ENCODE measurements around the gene BCAP31. TPM values are rescaled to one million over a fixed set of nuclear protein-coding genes. Genes with fewer than 3 reads are reported as not detected.
"Not testable (repeated sequence)": the region's sequence is repeated elsewhere in the genome, so short reads cannot be mapped to it uniquely, and the experiment has no call there.

BCAP31 gene
- total RNA-seq, 1 experiment from 2014 or later: 311 TPM

DNA sequence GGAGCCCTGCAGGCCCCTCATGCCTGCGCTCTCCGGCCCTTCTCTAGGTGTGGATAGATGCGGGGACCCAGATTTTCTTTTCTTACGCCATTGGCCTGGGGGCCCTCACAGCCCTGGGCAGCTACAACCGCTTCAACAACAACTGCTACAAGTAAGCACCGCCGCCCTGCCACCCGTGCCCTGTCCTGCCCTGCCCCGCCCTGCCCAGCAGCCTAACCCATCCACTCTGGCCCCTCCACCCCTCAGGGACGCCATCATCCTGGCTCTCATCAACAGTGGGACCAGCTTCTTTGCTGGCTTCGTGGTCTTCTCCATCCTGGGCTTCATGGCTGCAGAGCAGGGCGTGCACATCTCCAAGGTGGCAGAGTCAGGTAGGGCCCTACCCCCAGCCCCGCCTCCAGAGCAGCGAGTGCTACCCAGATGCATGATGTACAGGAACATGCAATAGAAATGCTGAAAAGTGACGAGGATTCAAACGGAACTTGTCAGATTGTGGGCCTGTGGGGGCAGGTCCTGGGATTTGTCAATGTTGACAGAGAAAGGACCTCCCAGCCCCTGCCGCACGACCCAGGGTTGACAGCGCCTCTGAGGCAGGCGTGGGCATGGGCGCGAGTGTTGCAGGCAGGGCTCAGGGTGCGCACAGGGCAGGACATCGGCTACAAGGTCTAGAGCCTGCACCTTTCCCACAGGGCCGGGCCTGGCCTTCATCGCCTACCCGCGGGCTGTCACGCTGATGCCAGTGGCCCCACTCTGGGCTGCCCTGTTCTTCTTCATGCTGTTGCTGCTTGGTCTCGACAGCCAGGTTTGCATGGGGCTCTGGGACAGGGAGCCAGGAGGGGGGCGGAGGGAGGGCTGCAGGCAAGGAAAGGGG lies 30.7 kb downstream of the BCAP31 start:
- no peaks in the 10 kb centered on the region for H3K36me3 ChIP-seq
- no peak overlapping the region for H3K4me3 ChIP-seq
- no peaks in the 10 kb centered on the region for H3K27me3 ChIP-seq
- DNase-seq: no peak
- H3K9me3 ChIP-seq: no peaks in the 10 kb centered on the region

DNA sequence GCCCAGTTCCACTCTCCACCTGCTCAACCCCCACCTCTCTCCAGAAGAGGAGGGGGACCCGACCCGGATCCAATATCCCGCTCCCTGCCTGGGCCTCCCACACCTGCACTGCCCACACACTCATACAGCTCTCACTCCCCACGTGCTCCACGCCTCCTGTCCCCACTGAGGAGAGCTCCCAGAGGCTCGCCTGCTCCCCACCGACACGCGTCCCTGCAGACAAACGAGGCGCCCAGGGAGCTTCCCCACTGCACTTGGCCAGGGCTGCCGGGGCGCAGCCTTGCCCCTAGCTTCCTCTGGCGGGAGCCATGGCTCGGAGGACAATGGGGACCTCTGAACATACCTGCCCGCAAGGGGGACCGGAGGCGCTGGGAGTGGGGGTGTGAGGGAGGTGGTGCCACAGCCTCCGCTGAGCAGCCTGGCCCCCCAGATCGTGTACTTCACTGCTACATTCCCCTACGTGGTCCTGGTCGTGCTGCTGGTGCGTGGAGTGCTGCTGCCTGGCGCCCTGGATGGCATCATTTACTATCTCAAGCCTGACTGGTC lies 31.5 kb downstream of the BCAP31 start:
- no peaks in the 10 kb centered on the region for H3K27me3 ChIP-seq
- H3K36me3 ChIP-seq: no peaks in the 10 kb centered on the region
- no peaks in the 10 kb centered on the region for H3K9me3 ChIP-seq
- H3K4me3 ChIP-seq: no peak overlapping the region
- DNase-seq: no peak

DNA sequence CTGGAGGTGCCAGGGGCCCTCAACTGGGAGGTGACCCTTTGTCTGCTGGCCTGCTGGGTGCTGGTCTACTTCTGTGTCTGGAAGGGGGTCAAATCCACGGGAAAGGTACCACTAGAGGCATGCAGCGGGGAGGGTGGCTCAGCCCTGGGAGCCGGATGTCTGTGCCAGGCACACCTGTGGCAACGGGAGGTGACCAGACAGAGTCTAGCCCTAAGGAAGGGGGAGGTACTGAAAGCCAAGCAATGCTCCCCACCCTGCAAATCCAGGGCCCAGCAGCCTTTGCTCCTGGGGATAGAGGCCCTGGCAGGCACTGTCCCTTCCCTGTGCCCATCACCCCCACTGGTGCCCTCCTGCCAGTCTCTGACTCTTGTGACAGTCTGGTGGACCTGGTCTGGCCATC lies 32.2 kb downstream of the BCAP31 start:
- Histone ChIP-seq H3K4me3 (no peak overlapping the region), H3K27me3 (no peaks in the 10 kb centered on the region), H3K9me3 (no peaks in the 10 kb centered on the region), H3K36me3 (no peaks in the 10 kb centered on the region)
- no peak for DNase-seq

DNA sequence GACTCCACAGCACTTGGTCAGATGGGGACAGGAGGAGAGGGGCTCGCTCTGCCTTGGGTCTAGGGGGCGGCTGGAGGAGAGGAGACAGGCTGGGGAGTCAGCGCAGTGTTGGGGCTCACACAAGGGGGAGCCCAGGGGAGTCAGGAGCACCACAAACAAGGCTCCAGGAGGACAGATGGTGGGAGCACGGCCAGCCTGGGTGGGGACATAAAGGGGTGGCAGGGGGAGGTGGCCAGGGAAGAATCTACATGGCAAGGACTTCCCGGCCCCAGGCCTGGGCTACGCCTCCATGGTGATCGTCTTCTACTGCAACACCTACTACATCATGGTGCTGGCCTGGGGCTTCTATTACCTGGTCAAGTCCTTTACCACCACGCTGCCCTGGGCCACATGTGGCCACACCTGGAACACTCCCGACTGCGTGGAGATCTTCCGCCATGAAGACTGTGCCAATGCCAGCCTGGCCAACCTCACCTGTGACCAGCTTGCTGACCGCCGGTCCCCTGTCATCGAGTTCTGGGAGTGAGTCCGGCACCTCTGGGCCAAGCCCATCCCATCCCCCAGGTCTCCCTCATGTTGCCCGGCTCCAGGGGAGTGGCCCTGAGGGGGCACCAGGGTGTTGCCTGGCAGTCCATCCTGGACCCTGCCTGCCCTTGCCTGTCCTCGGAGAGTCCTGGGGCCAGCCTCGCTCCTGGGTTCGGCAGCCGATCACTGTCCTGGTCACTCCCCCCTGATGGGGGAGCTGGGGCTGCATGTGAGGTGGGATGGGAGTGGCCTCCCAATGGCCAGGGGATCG lies 33.0 kb downstream of the BCAP31 start:
- not testable (repeated sequence) for H3K9me3 ChIP-seq, DNase-seq, H3K36me3 ChIP-seq, H3K4me3 ChIP-seq, H3K27me3 ChIP-seq

- no peak for DNase-seq
- Histone ChIP-seq H3K9me3 (no peaks in the 10 kb centered on the region), H3K27me3 (no peaks in the 10 kb centered on the region), H3K36me3 (no peaks in the 10 kb centered on the region), H3K4me3 (no peak overlapping the region)
These were observed 33.7 kb downstream of the BCAP31 start for GRCh38 chrX:153690466-153690865.

DNA sequence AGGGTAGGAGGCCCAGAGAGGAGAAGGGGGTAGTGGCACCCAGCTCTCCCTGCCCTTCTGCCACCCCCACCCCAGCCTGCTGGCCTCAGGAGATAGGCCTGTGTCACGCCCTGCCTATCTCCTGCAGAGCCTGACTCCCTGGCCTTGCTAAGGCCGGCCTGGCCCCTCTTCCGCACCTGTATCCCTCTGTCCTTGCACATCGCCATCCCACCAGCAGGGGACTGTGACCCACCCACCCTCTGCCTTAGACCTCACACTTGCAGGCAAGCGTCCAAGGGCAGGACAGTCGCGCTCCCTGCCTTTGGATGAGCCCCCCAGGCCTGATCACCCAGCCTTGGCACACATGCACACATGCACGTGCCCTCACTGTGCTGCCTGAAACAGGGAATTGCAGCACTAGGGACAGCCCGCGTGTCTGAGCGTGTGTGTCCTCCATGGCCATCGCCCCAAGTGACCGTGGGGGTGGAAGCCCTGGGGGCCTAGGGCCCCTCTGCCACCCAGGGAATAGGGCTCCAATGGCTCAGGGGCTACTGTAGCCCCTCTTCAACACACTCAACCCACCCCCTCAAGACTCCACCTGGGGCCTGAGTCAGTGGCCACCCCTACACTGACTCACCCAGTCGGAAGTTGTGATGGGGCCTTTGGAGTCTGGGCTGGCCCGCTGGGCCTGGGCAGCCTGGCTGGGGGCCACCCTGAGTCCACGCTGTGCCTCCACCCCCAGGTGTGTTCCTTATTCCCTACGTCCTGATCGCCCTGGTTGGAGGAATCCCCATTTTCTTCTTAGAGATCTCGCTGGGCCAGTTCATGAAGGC lies 34.3 kb downstream of the BCAP31 start:
- Histone ChIP-seq H3K36me3 (no peaks in the 10 kb centered on the region), H3K27me3 (no peaks in the 10 kb centered on the region), H3K9me3 (no peaks in the 10 kb centered on the region), H3K4me3 (peak overlapping the region; percentile 28)
- DNase-seq: no peak

DNA sequence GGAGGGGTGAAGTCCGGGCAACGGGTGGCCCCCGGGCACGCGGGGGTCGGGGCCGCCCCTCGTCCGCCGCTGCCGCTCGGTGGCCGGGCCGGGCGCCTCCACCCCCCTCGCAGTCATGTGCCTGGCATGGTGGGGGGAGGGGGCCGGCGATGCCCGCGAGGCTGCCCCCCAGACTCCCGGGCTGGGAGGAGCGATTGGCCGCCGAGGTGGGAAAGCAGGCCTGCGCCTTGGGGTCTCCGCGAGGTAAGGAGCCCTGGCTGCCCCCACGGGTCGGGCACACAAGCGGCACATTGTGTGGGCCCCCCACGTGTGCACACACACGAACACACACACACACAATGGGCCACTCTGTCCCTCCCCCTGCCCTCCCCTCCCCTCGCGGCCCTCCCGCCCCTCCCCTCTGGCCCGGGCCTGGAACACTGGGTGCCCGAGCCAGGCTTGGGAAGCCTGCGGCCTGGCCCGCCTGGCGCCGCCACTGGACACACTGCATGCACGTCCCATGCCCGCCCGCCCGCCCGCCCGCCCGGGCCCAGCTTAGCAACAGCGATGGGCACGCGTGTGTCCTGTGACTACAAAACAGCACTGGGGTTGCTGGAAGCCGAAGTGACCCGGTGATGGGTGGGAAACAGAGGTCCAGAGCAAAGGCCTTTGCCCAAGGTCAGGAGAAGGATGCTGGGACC lies 35.1 kb downstream of the BCAP31 start:
- peak; percentile 56 for DNase-seq
- Histone ChIP-seq H3K4me3 (peak overlapping the region; percentile 41), H3K27me3 (no peaks in the 10 kb centered on the region), H3K9me3 (no peaks in the 10 kb centered on the region), H3K36me3 (no peaks in the 10 kb centered on the region)

DNA sequence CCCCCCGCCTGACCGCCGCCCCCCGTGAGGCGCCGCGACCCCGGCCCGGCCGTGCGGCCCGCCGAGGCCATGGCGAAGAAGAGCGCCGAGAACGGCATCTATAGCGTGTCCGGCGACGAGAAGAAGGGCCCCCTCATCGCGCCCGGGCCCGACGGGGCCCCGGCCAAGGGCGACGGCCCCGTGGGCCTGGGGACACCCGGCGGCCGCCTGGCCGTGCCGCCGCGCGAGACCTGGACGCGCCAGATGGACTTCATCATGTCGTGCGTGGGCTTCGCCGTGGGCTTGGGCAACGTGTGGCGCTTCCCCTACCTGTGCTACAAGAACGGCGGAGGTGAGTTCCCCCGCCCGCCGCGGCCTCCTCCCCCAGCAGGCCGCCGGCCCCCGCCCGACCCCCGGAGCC lies 35.7 kb downstream of the BCAP31 start:
- Histone ChIP-seq H3K4me3 (peak overlapping the region; percentile 41; the same call in 1 of the 2 replicates), H3K9me3 (no peaks in the 10 kb centered on the region), H3K27me3 (no peaks in the 10 kb centered on the region), H3K36me3 (no peaks in the 10 kb centered on the region)
- no peak for DNase-seq

DNA sequence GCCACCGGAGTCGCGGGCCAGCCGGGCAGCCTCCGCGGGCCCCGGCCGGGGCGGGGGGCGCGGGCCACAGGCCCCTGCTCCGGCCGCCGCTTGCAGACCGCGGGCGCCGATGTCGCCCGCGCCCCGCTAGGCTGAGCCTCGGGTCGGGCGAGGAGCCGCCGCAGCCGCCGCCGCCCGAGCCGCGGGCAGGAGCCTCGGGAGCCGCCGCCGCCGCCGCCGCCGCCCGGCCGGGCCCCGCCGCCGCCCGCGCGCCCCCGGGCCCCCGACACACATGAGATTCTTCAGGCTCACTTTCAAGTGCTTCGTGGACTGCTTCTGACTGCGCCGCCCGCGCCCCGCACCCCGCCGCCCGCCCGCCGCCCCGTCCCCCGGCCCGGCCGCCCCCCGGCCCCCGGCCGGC lies 36.1 kb downstream of the BCAP31 start:
- DNase-seq: no peak
- Histone ChIP-seq H3K36me3 (no peaks in the 10 kb centered on the region), H3K9me3 (no peaks in the 10 kb centered on the region), H3K27me3 (no peaks in the 10 kb centered on the region), H3K4me3 (no peak overlapping the region)

DNA sequence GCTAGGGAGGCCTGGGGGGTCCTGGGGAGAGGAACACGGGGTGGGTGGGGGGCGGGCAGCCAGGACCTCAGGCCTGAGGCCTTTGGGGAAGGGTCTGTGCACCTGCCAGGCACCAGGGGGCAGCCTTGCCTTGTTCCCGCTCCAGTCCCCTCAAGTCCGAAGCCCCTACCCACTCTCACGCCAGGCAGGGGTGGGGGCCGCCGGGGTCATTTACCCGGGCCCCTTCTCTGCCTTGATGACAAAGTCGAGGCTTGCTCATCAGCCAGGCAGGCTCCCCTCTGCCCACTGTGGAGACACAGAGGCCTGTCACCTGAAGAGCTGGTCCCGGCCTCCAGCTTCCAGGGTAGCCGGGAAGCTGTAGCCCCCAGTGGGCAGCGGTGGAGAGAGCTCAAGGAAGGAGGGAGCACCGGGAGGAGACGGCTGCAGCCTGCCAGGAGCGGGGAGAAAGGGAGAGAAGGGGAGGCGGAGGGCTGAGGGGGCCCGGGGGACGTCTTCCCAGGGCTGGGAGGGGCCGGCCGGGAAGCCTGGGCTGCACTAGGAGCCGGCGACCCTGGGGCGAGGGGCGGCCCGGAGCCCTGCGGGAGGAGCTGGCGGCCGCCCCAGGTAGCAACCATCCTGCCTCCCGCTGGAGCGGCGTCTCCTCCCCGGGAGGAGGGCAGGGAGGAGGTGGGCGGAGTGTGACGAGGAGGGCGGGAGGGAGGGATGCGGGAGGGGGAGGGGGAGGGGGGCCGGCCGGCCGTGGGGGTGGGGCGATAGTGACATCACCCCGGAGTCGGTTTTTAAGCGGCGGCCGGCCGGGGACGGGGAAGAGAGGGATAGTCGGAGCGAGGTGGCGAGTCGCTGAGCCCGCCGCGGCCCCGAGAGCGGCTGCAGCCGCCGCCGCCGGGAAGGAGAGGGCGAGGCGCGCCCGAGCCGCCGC lies 36.8 kb downstream of the BCAP31 start, which contains the start of gene SLC6A8:
Gene SLC6A8 (plus strand): TSS at position 806 of the 919 bp plus-strand sequence. CDS start 649 bp downstream, outside the sequence.
- Histone ChIP-seq H3K36me3 (no peaks in the 10 kb centered on the region), H3K9me3 (no peaks in the 10 kb centered on the region), H3K4me3 (peak within 1 kb of the TSS; percentile 41; the same call in 1 of the 2 replicates), H3K27me3 (no peaks in the 10 kb centered on the region)
- DNase-seq: peak; percentile 62

GRCh38 chrX:153686711-153687110 lies 37.5 kb downstream of the BCAP31 start:
- H3K27me3 ChIP-seq: no peaks in the 10 kb centered on the region
- no peak overlapping the region for H3K4me3 ChIP-seq
- no peaks in the 10 kb centered on the region for H3K36me3 ChIP-seq
- H3K9me3 ChIP-seq: no peaks in the 10 kb centered on the region
- no peak for DNase-seq

- DNase-seq: no peak
- H3K4me3 ChIP-seq: no peak overlapping the region
- H3K36me3 ChIP-seq: no peaks in the 10 kb centered on the region
- no peaks in the 10 kb centered on the region for H3K27me3 ChIP-seq
- H3K9me3 ChIP-seq: no peaks in the 10 kb centered on the region
These were observed 38.2 kb downstream of the BCAP31 start for GRCh38 chrX:153685751-153686696.

DNA sequence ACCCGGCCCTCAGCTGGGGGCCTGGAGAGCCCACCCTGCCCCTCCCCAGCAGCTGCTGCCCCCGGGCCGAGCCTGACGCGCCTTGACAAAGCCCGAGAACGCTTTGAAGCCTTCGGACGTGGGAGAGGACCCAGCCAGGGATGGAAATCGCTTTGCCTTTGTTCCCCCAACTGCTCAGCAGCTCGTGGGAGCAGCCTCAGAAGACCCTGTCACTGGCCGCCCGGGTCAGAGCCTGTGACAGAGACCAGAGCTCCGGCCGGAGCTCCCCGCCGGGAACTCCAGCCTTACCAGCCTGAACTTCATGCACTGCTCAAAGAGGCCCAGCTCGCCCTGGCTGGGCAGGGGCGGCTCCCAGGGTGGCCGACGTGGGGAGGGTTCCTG lies 39.0 kb downstream of the BCAP31 start:
- Histone ChIP-seq H3K36me3 (no peaks in the 10 kb centered on the region), H3K27me3 (no peaks in the 10 kb centered on the region), H3K4me3 (no peak overlapping the region), H3K9me3 (no peaks in the 10 kb centered on the region)
- DNase-seq: no peak

DNA sequence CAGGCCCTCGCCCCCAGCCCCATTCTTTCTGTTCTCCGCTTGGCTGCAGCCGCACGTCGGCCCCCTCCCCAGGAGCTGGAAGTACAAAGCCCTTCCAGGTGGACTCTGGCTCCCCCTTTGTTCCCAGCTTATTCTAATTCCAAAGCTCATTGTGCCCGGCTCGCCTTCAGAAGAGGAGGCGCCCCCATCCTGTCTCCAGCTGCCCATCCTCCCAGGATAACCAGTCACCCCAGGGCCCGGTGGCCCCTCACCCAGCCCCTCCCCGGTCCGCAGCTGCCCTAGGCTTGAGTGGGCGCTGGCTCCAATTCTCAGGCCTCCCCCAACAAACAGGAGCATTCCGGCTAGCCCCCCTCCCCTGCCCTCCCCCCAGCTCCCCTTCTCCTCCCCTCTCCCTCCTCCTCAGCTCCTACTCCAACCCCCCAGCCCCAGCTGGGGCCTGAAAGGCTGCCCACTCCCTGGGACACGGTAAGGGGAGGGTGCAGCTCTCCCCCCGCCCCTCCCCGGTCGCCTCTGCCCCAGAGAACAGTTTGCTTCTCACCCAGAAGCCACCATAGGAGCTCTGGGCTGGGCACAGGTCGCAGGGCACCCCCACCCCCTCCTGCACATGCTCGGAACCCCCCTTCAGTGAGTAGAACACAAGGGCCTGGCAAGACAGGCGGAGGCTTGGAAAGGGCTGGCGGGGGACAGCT lies 39.6 kb downstream of the BCAP31 start:
- DNase-seq: no peak
- Histone ChIP-seq H3K27me3 (no peaks in the 10 kb centered on the region), H3K9me3 (no peaks in the 10 kb centered on the region), H3K4me3 (no peak overlapping the region), H3K36me3 (no peaks in the 10 kb centered on the region)
